ENCODE data around the gene TMCO2. TPM values are rescaled to one million over a fixed set of nuclear protein-coding genes. Genes with fewer than 3 reads are reported as not detected.

The TMCO2 gene
- total RNA-seq, 4 donors from 2014 or later = not detected

- ATAC-seq (no peak), DNase-seq (no peak)
- Histone ChIP-seq H3K4me3 (peak overlapping the region; percentile 90 to 100 (median 93)), H3K36me3 (peaks cover 0 to 30% of the 10 kb centered on the region in 2 donors), H3K27ac (peak overlapping the region; percentile 83 to 98 (median 88)), H3K27me3 (no peaks in the 10 kb centered on the region), H3K9me3 (no peaks in the 10 kb centered on the region), H3K4me1 (peaks cover 32 to 50% of the 10 kb centered on the region in 2 donors)
- in situ Hi-C loops (cut with MboI; ENCODE audit: low sequenced_read_pairs in 4 of 4) (loop anchor here in 3 of 4 donors (5.0 to 10.0 kb wide), 3 partner anchors 94 to 104 kb away; partner anchors contain the start of gene RLF (in 2 of the 3)), intact Hi-C loops (cut with DNase I; ENCODE audit: low total_unique reads) (loop anchor here (5.0 kb wide), 3 partner anchors 114 to 216 kb away; partner anchors contain the start of genes CAP1 and SMAP2)
- TF ChIP-seq POLR2A (IDR thresholded peaks at IDR 0.05) = no peak
- TF ChIP-seq, protein P1, sequence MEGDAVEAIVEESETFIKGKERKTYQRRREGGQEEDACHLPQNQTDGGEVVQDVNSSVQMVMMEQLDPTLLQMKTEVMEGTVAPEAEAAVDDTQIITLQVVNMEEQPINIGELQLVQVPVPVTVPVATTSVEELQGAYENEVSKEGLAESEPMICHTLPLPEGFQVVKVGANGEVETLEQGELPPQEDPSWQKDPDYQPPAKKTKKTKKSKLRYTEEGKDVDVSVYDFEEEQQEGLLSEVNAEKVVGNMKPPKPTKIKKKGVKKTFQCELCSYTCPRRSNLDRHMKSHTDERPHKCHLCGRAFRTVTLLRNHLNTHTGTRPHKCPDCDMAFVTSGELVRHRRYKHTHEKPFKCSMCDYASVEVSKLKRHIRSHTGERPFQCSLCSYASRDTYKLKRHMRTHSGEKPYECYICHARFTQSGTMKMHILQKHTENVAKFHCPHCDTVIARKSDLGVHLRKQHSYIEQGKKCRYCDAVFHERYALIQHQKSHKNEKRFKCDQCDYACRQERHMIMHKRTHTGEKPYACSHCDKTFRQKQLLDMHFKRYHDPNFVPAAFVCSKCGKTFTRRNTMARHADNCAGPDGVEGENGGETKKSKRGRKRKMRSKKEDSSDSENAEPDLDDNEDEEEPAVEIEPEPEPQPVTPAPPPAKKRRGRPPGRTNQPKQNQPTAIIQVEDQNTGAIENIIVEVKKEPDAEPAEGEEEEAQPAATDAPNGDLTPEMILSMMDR (IDR thresholded peaks at IDR 0.05 in 4 of 5, conservative IDR thresholded peaks at IDR 0.05 in 1 of 5) = no peak
Observed at GRCh38 chr1:40258445-40258769, 10.7 kb downstream of the TMCO2 start.

GRCh38 chr1:40264354-40264781, 16.6 kb downstream of the TMCO2 start:
- Histone ChIP-seq H3K9me3 (no peaks in the 10 kb centered on the region), H3K27me3 (no peaks in the 10 kb centered on the region), H3K27ac (peak overlapping the region; percentile 17 to 29 (median 26)), H3K4me1 (peaks cover 16 to 55% of the 10 kb centered on the region in 2 donors), H3K4me3 (no peak overlapping the region), H3K36me3 (peaks cover 0 to 42% of the 10 kb centered on the region in 2 donors)
- intact Hi-C loops (cut with DNase I; ENCODE audit: low total_unique reads) (no loop called here), in situ Hi-C loops (cut with MboI; ENCODE audit: low sequenced_read_pairs in 4 of 4) (no loop called here)
- TF ChIP-seq POLR2A (IDR thresholded peaks at IDR 0.05) = no peak
- TF ChIP-seq, protein P1 (IDR thresholded peaks at IDR 0.05 in 4 of 5, conservative IDR thresholded peaks at IDR 0.05 in 1 of 5) = no peak
- ATAC-seq (no peak), DNase-seq (no peak)

DNA sequence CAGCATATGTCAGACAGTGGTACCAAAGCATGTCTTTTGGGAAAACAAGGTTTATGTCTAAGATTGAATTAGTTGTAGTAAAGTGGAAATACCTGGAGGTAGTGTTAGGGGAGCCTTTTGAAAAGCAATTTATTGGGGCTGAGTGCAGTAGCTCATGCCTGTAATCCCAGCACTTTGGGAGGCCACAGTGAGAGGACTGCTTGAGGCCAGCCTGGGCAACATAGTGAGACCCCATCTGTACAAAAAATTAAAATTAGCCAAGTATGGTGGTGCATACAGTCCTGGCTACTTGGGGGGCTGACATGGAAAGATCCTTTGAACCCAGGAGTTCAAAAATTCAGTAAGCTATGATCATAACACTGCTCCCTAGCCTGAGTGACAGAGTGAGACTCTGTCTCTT, 17.6 kb downstream of the TMCO2 start:
- no peak for ATAC-seq
- peaks cover 11 to 47% of the 10 kb centered on the region in 2 donors for H3K4me1 ChIP-seq
- TF ChIP-seq POLR2A (IDR thresholded peaks at IDR 0.05) = no peak
- TF ChIP-seq, protein P1 (IDR thresholded peaks at IDR 0.05 in 4 of 5, conservative IDR thresholded peaks at IDR 0.05 in 1 of 5) = no peak
- DNase-seq = no peak
- intact Hi-C loops (cut with DNase I; ENCODE audit: low total_unique reads) = no loop called here
- no peaks in the 10 kb centered on the region for H3K9me3 ChIP-seq
- no peaks in the 10 kb centered on the region for H3K27me3 ChIP-seq
- peaks cover 0 to 51% of the 10 kb centered on the region in 2 donors for H3K36me3 ChIP-seq
- in situ Hi-C loops (cut with MboI; ENCODE audit: low sequenced_read_pairs in 4 of 4) = no loop called here
- H3K27ac ChIP-seq = no peak overlapping the region
- no peak overlapping the region for H3K4me3 ChIP-seq

GRCh38 chr1:40265919-40266318, 18.2 kb downstream of the TMCO2 start:
- H3K27me3 ChIP-seq = no peaks in the 10 kb centered on the region
- intact Hi-C loops (cut with DNase I; ENCODE audit: low total_unique reads) (no loop called here), in situ Hi-C loops (cut with MboI; ENCODE audit: low sequenced_read_pairs in 4 of 4) (no loop called here)
- H3K36me3 ChIP-seq = peaks cover 0 to 52% of the 10 kb centered on the region in 2 donors
- TF ChIP-seq POLR2A (IDR thresholded peaks at IDR 0.05) = no peak
- TF ChIP-seq, protein P1 (IDR thresholded peaks at IDR 0.05 in 4 of 5, conservative IDR thresholded peaks at IDR 0.05 in 1 of 5) = no peak
- no peaks in the 10 kb centered on the region for H3K9me3 ChIP-seq
- no peak for ATAC-seq
- peaks cover 11 to 44% of the 10 kb centered on the region in 2 donors for H3K4me1 ChIP-seq
- peak overlapping the region; percentile 22 to 85 (median 75) for H3K27ac ChIP-seq
- H3K4me3 ChIP-seq = no peak overlapping the region
- DNase-seq = no peak
